Neural crest cell (in vitro differentiated cells): ENCODE measurements around the gene DGKH. TPM values are rescaled to one million over a fixed set of nuclear protein-coding genes. Genes with fewer than 3 reads are reported as not detected.
A peak's percentile ranks its signal among the peaks of the same experiment; 100 is the strongest.

Experiments
- DNase-seq: peaks from one replicate; pipeline ENCODE4 v3.0.0; 2021; ENCODE audit warnings: low read depth, mixed read lengths, low spot score
- H3K27ac Mint-ChIP-seq: one replicate; pipeline ENCODE4 v1.8.0; 2021; ENCODE audit warnings: mild to moderate bottlenecking, mixed read lengths; ENCODE audit not compliant: unreplicated experiment
- H3K27me3 Mint-ChIP-seq: 2 replicates; pipeline ENCODE4 v1.8.0; 2021; ENCODE audit warnings: low read depth, mild to moderate bottlenecking, mixed read lengths
- H3K36me3 Mint-ChIP-seq: 2 replicates; pipeline ENCODE4 v1.8.0; 2021; ENCODE audit warnings: low read depth, mild to moderate bottlenecking, mixed read lengths
- H3K4me1 Mint-ChIP-seq: 2 replicates; pipeline ENCODE4 v1.8.0; 2021; ENCODE audit warnings: mixed read lengths
- H3K4me3 Mint-ChIP-seq: one replicate; pipeline ENCODE4 v1.8.0; 2021; ENCODE audit warnings: mild to moderate bottlenecking, mixed read lengths
- H3K9me3 Mint-ChIP-seq: 2 replicates; pipeline ENCODE4 v1.8.0; 2021; ENCODE audit warnings: mixed read lengths
- total RNA-seq: library from RNA; stranded (reverse); gene quantifications from 2 replicates; pipeline ENCODE4 v1.2.1, GENCODE V29; 2021
- TF ChIP-seq, protein P1 (sequence below): fragments of 200-600 bp; sonication (generic); conservative IDR thresholded peaks from 2 replicates; pipeline ENCODE4 v1.5.0; 2021; ENCODE audit warnings: antibody characterized with exemption, mild to moderate bottlenecking

Gene DGKH
- total RNA-seq, 1 donor from 2014 or later: 12.4 TPM

- TF ChIP-seq, protein P1, sequence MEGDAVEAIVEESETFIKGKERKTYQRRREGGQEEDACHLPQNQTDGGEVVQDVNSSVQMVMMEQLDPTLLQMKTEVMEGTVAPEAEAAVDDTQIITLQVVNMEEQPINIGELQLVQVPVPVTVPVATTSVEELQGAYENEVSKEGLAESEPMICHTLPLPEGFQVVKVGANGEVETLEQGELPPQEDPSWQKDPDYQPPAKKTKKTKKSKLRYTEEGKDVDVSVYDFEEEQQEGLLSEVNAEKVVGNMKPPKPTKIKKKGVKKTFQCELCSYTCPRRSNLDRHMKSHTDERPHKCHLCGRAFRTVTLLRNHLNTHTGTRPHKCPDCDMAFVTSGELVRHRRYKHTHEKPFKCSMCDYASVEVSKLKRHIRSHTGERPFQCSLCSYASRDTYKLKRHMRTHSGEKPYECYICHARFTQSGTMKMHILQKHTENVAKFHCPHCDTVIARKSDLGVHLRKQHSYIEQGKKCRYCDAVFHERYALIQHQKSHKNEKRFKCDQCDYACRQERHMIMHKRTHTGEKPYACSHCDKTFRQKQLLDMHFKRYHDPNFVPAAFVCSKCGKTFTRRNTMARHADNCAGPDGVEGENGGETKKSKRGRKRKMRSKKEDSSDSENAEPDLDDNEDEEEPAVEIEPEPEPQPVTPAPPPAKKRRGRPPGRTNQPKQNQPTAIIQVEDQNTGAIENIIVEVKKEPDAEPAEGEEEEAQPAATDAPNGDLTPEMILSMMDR: peak; percentile 91
- Mint-ChIP-seq H3K9me3 (no peaks in the 10 kb centered on the region), H3K27me3 (no peaks in the 10 kb centered on the region), H3K4me1 (peaks cover 28% of the 10 kb centered on the region), H3K27ac (no peak overlapping the region), H3K4me3 (no peak overlapping the region), H3K36me3 (no peaks in the 10 kb centered on the region)
- peak; percentile 52 for DNase-seq
Observed at GRCh38 chr13:42110410-42111155, 62.1 kb downstream of the DGKH start.

DNA sequence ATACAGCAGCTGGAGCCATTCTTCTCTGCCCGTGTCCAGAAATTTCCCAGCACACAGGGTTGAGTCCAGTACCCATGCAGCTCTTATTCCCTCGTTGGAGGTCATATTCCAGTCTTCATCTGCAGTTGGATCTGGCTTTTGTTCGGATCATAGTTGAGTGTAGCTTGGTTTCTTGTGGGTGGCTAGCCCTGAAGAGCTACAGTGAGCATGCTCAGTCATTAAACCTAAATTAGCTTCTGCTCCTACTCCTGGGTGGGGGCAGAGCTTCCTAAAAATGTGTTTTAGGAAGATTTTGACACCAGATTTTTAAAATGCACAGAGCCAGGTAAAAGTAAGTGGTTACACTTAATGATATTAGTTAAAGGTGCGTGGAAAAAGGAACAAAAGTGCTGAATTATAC is 64.4 kb downstream of the DGKH start:
- Mint-ChIP-seq H3K4me3 (no peak overlapping the region), H3K4me1 (peaks cover 12% of the 10 kb centered on the region), H3K9me3 (no peaks in the 10 kb centered on the region), H3K36me3 (no peaks in the 10 kb centered on the region), H3K27me3 (no peaks in the 10 kb centered on the region), H3K27ac (no peak overlapping the region)
- TF ChIP-seq, protein P1: no peak
- no peak for DNase-seq

DNA sequence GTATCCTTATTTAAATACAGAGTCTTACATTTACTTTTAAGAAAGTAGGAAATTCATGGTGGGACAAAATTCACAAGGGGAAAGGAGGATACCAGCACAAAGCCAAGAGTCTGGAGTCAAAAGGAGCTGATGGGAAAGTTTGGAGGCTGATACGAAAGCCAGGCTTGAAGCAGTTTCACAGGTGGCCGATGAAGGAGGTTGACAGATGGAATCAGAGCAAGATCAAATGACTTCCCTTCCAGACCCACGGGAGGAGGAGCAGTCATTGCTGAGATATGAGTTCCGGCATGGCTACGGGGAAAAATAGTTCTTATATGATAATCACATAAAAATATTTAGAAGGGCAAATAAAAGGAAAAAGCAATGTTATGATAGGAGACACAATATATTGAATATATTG is 65.0 kb downstream of the DGKH start:
- TF ChIP-seq, protein P1: no peak
- Mint-ChIP-seq H3K4me3 (no peak overlapping the region), H3K27me3 (no peaks in the 10 kb centered on the region), H3K36me3 (peaks cover 4% of the 10 kb centered on the region), H3K27ac (no peak overlapping the region), H3K4me1 (peaks cover 9% of the 10 kb centered on the region), H3K9me3 (no peaks in the 10 kb centered on the region)
- DNase-seq: no peak

- no peak for DNase-seq
- TF ChIP-seq, protein P1: no peak
- Mint-ChIP-seq H3K27ac (no peak overlapping the region), H3K4me1 (peaks cover 9% of the 10 kb centered on the region), H3K9me3 (no peaks in the 10 kb centered on the region), H3K27me3 (no peaks in the 10 kb centered on the region), H3K36me3 (peaks cover 5% of the 10 kb centered on the region), H3K4me3 (no peak overlapping the region)
Observed at GRCh38 chr13:42114278-42114677, 65.8 kb downstream of the DGKH start.

DNA sequence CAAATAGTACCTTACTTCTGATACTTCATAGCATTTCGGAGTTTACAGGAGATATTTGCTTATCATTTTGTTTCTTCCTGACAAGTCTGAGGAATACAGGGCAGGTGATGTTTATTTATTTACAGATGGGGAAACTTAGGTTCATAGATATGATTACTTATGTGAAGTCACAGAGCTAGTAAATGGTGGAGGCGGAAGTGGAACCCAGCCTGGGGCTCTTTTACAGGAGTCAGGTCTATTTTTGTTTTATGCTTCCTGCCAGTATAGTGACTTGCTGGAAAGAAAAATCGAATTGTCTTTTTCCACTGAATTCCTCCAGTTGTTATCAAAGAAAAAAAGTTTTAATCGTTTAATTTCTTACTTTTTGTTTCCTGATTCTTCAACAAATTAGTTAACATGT is 66.5 kb downstream of the DGKH start:
- Mint-ChIP-seq H3K36me3 (peaks cover 5% of the 10 kb centered on the region), H3K27ac (no peak overlapping the region), H3K4me3 (no peak overlapping the region), H3K9me3 (no peaks in the 10 kb centered on the region), H3K27me3 (no peaks in the 10 kb centered on the region), H3K4me1 (peaks cover 9% of the 10 kb centered on the region)
- TF ChIP-seq, protein P1: no peak
- no peak for DNase-seq
